GM23338 (cell line): ENCODE measurements around the gene MTRF1. TPM values are rescaled to one million over a fixed set of nuclear protein-coding genes. Genes with fewer than 3 reads are reported as not detected.

Experiments used
- ATAC-seq: fragments of 200-7000 bp; cut with Tn5 transposase; 3 replicates; pipeline ENCODE4 v1.9.1; 2020
- DNase-seq: peaks from one replicate; pipeline ENCODE4 v3.0.0-alpha.2; 2015; ENCODE audit warnings: low spot score
- H2AFZ ChIP-seq: fragments of 200-600 bp; sonication (generic); 2 replicates; pipeline ENCODE4 v1.8.0; 2016; ENCODE audit warnings: antibody characterized with exemption, mild to moderate bottlenecking, moderate library complexity
- H3F3A ChIP-seq: fragments of 200-600 bp; sonication (generic); replicated peaks from 2 replicates; pipeline ENCODE4 v1.8.0; 2017; ENCODE audit warnings: antibody characterized with exemption, mixed run types, low read depth
- H3K27ac ChIP-seq: fragments of 200-600 bp; sonication (generic); 2 replicates; pipeline ENCODE4 v1.6.1; 2016; ENCODE audit warnings: low read depth
- H3K27me3 ChIP-seq: fragments of 200-600 bp; sonication (generic); 2 replicates; pipeline ENCODE4 v1.8.0; 2016; ENCODE audit warnings: mild to moderate bottlenecking, mixed run types, moderate library complexity; ENCODE audit not compliant: insufficient read depth
- H3K36me3 ChIP-seq: fragments of 200-600 bp; sonication (generic); 2 replicates; pipeline ENCODE4 v1.8.0; 2016; ENCODE audit warnings: mild to moderate bottlenecking; ENCODE audit not compliant: insufficient read depth
- H3K4me1 ChIP-seq: fragments of 200-600 bp; sonication (generic); 2 replicates; pipeline ENCODE4 v1.8.0; 2016; ENCODE audit warnings: mild to moderate bottlenecking, moderate library complexity; ENCODE audit not compliant: insufficient read depth
- H3K4me2 ChIP-seq: fragments of 200-600 bp; sonication (generic); 2 replicates; pipeline ENCODE4 v1.7.1; 2017; ENCODE audit warnings: mixed run types
- H3K4me3 ChIP-seq: fragments of 200-600 bp; sonication (generic); 2 replicates; pipeline ENCODE4 v1.6.1; 2016; ENCODE audit warnings: mixed run types
- H3K79me2 ChIP-seq: fragments of 200-600 bp; sonication (generic); replicated peaks from 2 replicates; pipeline ENCODE4 v1.8.0; 2017; ENCODE audit warnings: mild to moderate bottlenecking; ENCODE audit not compliant: insufficient read depth
- H3K9me2 ChIP-seq: fragments of 200-600 bp; sonication (generic); 2 replicates; pipeline ENCODE4 v1.8.0; 2017; ENCODE audit not compliant: insufficient read depth
- H4K20me1 ChIP-seq: fragments of 200-600 bp; sonication (generic); replicated peaks from 2 replicates; pipeline ENCODE4 v1.8.0; 2017; ENCODE audit warnings: mild to moderate bottlenecking; ENCODE audit not compliant: insufficient read depth
- H3K27ac Mint-ChIP-seq: 2 replicates; pipeline ENCODE4 v1.8.0; 2020; ENCODE audit warnings: inconsistent platforms, mild to moderate bottlenecking, moderate library complexity, mixed read lengths
- H3K27me3 Mint-ChIP-seq: 3 replicates; pipeline ENCODE4 v1.8.0; 2022; ENCODE audit warnings: low read depth, mild to moderate bottlenecking, moderate library complexity, mixed read lengths, inconsistent platforms; ENCODE audit not compliant: insufficient read depth, poor library complexity
- H3K36me3 Mint-ChIP-seq: 3 replicates; pipeline ENCODE4 v1.8.0; 2021; ENCODE audit warnings: low read depth, mild to moderate bottlenecking, inconsistent platforms, moderate library complexity, mixed read lengths
- H3K4me1 Mint-ChIP-seq: 3 replicates; pipeline ENCODE4 v1.8.0; 2020; ENCODE audit warnings: mild to moderate bottlenecking, inconsistent platforms, mixed read lengths
- H3K4me3 Mint-ChIP-seq: 3 replicates; pipeline ENCODE4 v1.8.0; 2021; ENCODE audit warnings: moderate library complexity, mild to moderate bottlenecking, inconsistent platforms, mixed read lengths
- H3K9me3 Mint-ChIP-seq: 3 replicates; pipeline ENCODE4 v1.8.0; 2020; ENCODE audit warnings: moderate library complexity, mild to moderate bottlenecking, inconsistent platforms, mixed read lengths
- EZH2 ChIP-seq: fragments of 200-600 bp; sonication (generic); IDR thresholded peaks from one replicate; pipeline ENCODE4 v1.8.0; 2017; ENCODE audit warnings: antibody characterized with exemption, mild to moderate bottlenecking, low read depth; ENCODE audit not compliant: unreplicated experiment
- EZH2phosphoT487 ChIP-seq: fragments of 200-600 bp; sonication (generic); IDR thresholded peaks from one replicate; pipeline ENCODE4 v1.8.1; 2018; ENCODE audit warnings: antibody characterized with exemption; ENCODE audit not compliant: unreplicated experiment
- JUNB ChIP-seq: IDR thresholded peaks from one replicate; pipeline ENCODE4 v1.6.1; 2016; ENCODE audit warnings: antibody characterized with exemption; ENCODE audit not compliant: unreplicated experiment
- NANOG ChIP-seq: IDR thresholded peaks from 2 replicates; pipeline ENCODE4 v1.6.1; 2016; ENCODE audit warnings: antibody characterized with exemption, borderline replicate concordance
- POLR2AphosphoS5 ChIP-seq: IDR thresholded peaks from 2 replicates; pipeline ENCODE4 v1.6.1; 2016; ENCODE audit warnings: antibody characterized with exemption, low read depth
- ZNF331 ChIP-seq: fragments of 250-450 bp; sonication (Bioruptor Pico); IDR thresholded peaks from 2 replicates; pipeline ENCODE4 v1.5.0; 2020; ENCODE audit warnings: low read depth, mild to moderate bottlenecking, moderate library complexity
- polyA plus RNA-seq: library from polyadenylated mRNA; unstranded; fragments of >200 nt; fragmentation: Nextera tagmentation; extraction: Ambion mirVana; gene quantifications from 2 replicates; pipeline ENCODE4 v1.2.1, GENCODE V29; 2016
- total RNA-seq: library from RNA; depleted of rRNA; stranded (reverse); fragments of >200 nt; shearing (Covaris generic); gene quantifications from 2 replicates; pipeline ENCODE4 v1.2.3, GENCODE V29; 2014
- TF ChIP-seq, protein P1 (sequence below): IDR thresholded peaks from 2 replicates; pipeline ENCODE4 v1.6.1; 2016; ENCODE audit warnings: antibody characterized with exemption
- TF ChIP-seq, protein P2 (sequence below), 2 experiments: fragments of 200-600 bp in 1 of 2; sonication (generic) in 1 of 2; conservative IDR thresholded peaks; 2 replicates each; pipeline versions ENCODE4 v1.5.1 to v1.6.1; 2016 to 2017; ENCODE audit warnings: antibody characterized with exemption in 2 of 2, low read depth in 2 of 2, mild to moderate bottlenecking in 2 of 2, moderate library complexity in 1 of 2

MTRF1 gene
- total and polyA plus RNA-seq, 2 experiments from 2014 or later = 18.4 to 22.6 TPM

DNA sequence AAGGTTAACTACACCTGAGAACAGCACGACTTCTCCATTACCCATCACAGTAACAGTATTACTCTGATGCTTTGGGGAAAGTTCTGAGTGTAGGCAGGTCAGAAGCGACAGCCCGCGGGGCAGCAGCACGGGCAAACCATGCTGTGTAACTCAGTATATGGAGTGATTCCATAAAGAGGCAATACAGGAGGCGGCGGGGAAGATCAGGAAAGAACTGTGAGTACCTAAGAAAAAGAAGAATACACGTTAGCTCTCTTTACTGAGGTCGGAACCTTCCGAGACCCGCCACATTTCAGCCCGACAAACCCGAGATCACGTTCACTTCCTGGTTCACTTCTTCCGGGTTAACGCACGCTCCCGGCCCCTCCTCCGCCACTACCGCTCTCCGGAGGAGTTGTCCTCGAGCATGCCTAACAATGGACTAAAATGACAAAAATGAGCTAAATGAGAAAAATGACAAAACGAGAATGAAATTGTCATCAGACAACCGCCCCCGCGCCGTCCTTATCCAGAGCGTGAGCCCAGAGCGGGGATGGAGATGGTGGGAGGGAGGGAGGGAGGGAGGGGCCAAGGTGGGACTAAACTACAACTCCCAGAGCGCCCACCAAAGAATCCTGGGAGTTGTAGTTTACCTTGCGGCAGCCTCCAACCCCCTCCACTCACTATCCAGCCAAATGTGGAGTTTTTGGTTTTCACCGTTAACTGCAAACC, at the start of gene MTRF1 (continued):
- TF ChIP-seq NANOG (no peak), EZH2 (no peak)

DNA sequence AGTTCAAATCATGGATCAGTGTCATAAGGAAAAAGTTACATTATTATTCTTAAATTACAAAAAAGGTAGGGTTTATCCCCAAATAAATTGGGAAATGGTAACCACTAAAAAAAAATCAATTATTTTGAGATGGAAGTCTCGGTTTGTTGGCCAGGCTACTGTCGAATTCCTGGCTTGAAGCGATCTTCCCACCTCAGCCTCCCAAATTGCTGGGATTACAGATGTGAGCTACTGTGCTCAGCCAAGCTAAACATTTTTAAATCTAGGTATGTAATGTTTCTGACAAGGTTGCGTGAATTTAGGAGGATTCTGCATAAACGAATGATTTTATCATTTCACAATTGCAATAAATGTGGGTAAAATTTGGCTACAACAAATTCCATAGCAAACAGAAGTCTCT, 49.7 kb upstream of the MTRF1 start:
- DNase-seq (no peak), ATAC-seq (no peak)
- Histone ChIP-seq H2AFZ (no peak overlapping the region), H3K27me3 (no peaks in the 10 kb centered on the region), H4K20me1 (peaks cover 31% of the 10 kb centered on the region), H3K4me3 (peak overlapping the region; percentile 98), H3K4me2 (peak overlapping the region; percentile 84), H3K27ac (no peak overlapping the region), H3K4me1 (peaks cover 29% of the 10 kb centered on the region), H3K9me2 (no peaks in the 10 kb centered on the region), H3K79me2 (peaks cover 69% of the 10 kb centered on the region), H3K36me3 (peaks cover 4% of the 10 kb centered on the region; the same call in 1 of the 2 replicates), H3F3A (no peaks in the 10 kb centered on the region)
- Mint-ChIP-seq H3K27ac (no peak overlapping the region), H3K27me3 (peaks cover under 1% of the 10 kb centered on the region), H3K4me1 (peaks cover 36% of the 10 kb centered on the region), H3K4me3 (peak overlapping the region; percentile 92), H3K36me3 (peaks cover 10% of the 10 kb centered on the region; the same call in 2 of the 3 replicates), H3K9me3 (no peaks in the 10 kb centered on the region)
- TF ChIP-seq, protein P1, sequence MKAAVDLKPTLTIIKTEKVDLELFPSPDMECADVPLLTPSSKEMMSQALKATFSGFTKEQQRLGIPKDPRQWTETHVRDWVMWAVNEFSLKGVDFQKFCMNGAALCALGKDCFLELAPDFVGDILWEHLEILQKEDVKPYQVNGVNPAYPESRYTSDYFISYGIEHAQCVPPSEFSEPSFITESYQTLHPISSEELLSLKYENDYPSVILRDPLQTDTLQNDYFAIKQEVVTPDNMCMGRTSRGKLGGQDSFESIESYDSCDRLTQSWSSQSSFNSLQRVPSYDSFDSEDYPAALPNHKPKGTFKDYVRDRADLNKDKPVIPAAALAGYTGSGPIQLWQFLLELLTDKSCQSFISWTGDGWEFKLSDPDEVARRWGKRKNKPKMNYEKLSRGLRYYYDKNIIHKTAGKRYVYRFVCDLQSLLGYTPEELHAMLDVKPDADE = no peak
- TF ChIP-seq EZH2 (no peak), EZH2phosphoT487 (no peak), JUNB (no peak)
- TF ChIP-seq, protein P2, sequence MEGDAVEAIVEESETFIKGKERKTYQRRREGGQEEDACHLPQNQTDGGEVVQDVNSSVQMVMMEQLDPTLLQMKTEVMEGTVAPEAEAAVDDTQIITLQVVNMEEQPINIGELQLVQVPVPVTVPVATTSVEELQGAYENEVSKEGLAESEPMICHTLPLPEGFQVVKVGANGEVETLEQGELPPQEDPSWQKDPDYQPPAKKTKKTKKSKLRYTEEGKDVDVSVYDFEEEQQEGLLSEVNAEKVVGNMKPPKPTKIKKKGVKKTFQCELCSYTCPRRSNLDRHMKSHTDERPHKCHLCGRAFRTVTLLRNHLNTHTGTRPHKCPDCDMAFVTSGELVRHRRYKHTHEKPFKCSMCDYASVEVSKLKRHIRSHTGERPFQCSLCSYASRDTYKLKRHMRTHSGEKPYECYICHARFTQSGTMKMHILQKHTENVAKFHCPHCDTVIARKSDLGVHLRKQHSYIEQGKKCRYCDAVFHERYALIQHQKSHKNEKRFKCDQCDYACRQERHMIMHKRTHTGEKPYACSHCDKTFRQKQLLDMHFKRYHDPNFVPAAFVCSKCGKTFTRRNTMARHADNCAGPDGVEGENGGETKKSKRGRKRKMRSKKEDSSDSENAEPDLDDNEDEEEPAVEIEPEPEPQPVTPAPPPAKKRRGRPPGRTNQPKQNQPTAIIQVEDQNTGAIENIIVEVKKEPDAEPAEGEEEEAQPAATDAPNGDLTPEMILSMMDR (conservative IDR thresholded peaks at IDR 0.05; ENCODE audit: low read depth in 2 of 2) = no peak

DNA sequence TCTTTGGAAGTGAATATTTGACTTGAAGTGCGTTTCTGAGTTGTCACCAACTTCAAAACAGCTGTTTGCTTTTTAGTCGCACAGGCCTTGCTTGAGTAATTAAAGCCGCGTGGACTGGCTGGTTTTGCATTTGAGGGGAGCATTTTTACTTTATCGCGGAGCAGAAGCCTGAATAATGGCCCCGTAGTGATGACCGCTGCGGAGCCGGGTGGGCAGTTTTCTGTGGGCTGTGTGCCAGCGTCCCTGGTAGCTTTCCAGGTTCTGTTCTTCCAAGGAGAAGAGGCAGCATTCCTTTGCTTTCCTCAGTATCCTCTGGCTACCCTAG, 48.8 kb upstream of the MTRF1 start:
- Histone ChIP-seq H3K4me3 (peak overlapping the region; percentile 98), H3K27ac (no peak overlapping the region), H2AFZ (peak overlapping the region; percentile 76; the same call in 1 of the 2 replicates), H3K36me3 (peaks cover 2% of the 10 kb centered on the region; the same call in 1 of the 2 replicates), H3K4me2 (peak overlapping the region; percentile 84), H4K20me1 (peaks cover 31% of the 10 kb centered on the region), H3K9me2 (no peaks in the 10 kb centered on the region), H3F3A (no peaks in the 10 kb centered on the region), H3K27me3 (no peaks in the 10 kb centered on the region), H3K4me1 (peaks cover 26% of the 10 kb centered on the region), H3K79me2 (peaks cover 60% of the 10 kb centered on the region)
- DNase-seq (no peak), ATAC-seq (no peak)
- TF ChIP-seq ZNF331 (CRISPR knock-in tag) (no peak), POLR2AphosphoS5 (no peak)
- Mint-ChIP-seq H3K27me3 (no peaks in the 10 kb centered on the region), H3K36me3 (peaks cover 5% of the 10 kb centered on the region; the same call in 2 of the 3 replicates), H3K27ac (peak overlapping the region; percentile 91), H3K4me3 (peak overlapping the region; percentile 92), H3K4me1 (peaks cover 29% of the 10 kb centered on the region), H3K9me3 (no peaks in the 10 kb centered on the region; the same call in 2 of the 3 replicates)
